Glomerular endothelial cell (primary cell): Measurements from ENCODE around the gene AGFG2. TPM values are rescaled to one million over a fixed set of nuclear protein-coding genes. Genes with fewer than 3 reads are reported as not detected.
A peak's percentile ranks its signal among the peaks of the same experiment; 100 is the strongest.
"Not testable (repeated sequence)": the region's sequence is repeated elsewhere in the genome, so short reads cannot be mapped to it uniquely, and the experiment has no call there.

Source experiments
- DNase-seq: peaks from one replicate; pipeline ENCODE4 v3.0.0-alpha.2; 2011; ENCODE audit warnings: low read depth, low spot score; ENCODE audit errors: extremely low read depth
- total RNA-seq: library from RNA; depleted of rRNA; stranded (reverse); fragments of >200 nt; gene quantifications from 2 replicates; pipeline ENCODE4 v1.2.3, GENCODE V29; 2015

Gene AGFG2
- total RNA-seq, 1 donor from 2014 or later = 37.3 TPM

DNA sequence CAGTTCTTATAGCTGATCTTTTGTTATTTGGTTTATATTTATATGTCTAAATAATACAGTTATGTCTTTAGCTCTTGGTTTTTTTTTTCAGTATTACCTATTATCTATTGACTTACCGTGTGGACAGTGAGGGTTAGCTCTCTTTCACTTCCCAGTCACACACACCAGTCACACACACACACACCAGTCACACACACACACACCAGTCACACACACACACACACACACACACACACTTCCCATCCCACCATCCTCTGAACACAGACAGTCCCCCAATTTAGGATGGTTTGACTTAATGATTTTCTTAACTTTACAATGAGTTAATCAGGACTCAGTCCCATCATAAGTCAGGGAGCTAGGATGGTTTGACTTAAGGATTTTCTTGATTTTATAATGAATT is 18.9 kb upstream of the AGFG2 start:
- DNase-seq = no peak

DNA sequence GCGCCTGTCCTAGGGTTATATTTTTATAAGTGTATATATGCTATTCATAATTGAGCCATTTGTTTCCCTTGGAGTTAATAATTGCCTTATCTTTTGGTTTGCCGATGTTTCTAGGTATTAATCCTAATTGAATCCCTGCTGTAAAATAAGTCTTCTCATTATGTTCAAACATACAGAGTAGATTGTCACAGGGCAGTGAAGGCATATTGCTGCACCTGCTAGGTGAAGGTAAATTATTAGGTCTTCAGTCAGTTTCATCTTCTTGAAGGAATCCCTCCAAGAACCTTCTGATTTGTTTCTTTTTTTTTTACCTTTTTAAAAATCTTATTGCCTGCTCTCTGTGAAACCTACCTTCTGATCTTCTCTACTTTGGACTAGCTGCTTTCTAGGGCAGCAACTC is 17.9 kb upstream of the AGFG2 start:
- DNase-seq = no peak

DNA sequence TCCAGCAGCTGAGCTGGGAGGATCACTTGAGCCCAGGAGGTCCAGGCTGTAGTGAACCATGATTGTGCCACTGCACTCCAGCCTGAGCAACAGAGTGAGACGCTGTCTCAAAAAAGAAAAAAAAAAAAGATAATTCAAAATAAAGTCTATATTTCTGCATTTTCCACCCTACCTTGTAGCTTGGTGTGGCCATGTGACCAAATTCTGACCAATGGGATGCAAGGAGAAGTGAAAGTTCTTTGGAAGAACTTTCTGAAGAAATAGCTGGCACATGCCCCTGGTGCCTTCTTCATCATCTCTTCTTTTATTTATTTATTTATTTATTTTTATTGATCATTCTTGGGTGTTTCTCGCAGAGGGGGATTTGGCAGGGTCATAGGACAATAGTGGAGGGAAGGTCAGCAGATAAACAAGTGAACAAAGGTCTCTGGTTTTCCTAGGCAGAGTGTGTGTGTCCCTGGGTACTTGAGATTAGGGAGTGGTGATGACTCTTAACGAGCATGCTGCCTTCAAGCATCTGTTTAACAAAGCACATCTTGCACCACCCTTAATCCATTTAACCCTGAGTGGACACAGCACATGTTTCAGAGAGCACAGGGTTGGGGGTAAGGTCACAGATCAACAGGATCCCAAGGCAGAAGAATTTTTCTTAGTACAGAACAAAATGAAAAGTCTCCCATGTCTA is 17.0 kb upstream of the AGFG2 start:
- DNase-seq = not testable (repeated sequence)

- not testable (repeated sequence) for DNase-seq
Measured at GRCh38 chr7:100523192-100523591, 15.8 kb upstream of the AGFG2 start.

DNA sequence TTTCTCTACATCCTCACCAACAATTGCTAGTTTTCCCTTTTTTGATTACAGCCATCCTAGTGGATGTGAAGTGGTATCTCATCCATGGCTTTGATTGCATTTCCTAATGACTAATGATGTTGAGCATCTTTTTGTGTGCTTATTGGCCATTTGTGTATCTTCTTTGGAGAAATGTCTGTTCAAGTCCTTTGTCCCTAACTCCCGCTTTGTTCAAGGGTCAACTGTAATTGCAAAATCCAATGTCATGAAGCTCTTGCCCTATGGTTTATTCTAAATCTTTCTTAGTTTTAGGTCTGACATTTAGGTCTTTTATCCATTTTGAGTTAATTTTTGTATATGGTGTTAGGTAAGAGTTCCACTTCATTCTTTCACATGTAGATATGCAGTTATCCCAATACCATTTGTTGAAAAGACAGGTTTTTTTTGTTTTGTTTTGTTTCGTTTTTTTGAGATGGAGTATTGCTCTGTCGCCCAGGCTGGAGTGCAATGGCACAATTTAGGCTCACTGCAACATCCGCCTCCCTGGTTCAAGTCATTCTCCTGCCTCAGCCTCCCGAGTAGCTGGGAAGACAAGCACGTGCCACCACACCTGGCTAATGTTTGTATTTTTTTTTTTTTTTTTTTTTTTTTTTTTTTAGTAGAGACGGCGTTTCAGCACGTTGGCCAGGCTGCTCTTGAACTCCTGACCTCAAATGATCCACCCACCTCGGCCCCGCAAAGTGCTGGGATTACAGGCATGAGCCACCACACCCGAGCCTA is 10.7 kb upstream of the AGFG2 start:
- DNase-seq = not testable (repeated sequence)

GRCh38 chr7:100532165-100533022 is 6.6 kb upstream of the AGFG2 start:
- no peak for DNase-seq

DNA sequence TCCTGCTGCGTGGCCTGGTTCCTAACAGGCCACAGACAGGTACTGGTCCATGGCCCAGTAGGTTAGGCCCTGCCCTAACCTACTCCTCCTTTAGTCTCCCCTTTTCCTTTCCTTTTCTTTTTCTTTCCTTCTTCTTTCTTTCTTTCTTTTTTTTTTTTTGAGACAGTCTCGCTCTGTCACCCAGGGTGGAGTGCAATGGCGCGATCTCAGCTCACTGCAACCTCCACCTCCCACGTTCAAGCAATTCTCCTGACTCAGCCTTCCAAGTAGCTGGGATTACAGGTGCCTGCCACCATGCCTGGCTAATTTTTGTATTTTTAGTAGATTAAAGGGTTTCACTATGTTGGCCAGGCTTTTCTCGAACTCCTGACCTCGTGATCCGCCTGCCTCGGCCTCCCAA is 3.0 kb upstream of the AGFG2 start:
- DNase-seq = not testable (repeated sequence)

DNA sequence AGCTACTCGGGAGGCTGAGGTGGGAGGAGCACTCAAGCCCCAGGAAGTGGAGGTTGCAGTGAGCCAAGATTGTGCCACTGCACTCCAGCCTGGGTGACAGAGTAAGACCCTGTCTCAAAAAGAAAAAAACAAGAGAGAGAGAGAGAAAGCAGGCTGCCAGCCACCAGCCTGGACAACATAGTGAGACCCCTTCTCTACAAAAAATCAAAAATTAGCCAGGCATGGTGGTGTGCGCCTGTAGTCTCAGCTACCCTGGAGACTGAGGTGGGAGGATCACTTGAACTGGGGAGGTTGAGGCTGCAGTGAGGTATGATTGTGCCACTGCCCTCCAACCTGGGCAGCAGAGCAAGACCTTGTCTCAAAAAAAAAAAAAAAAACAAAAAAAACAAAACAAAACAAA is 2.3 kb upstream of the AGFG2 start:
- DNase-seq = not testable (repeated sequence)

- DNase-seq = no peak
Measured at GRCh38 chr7:100538348-100538653, 702 bp upstream of the AGFG2 start.

DNA sequence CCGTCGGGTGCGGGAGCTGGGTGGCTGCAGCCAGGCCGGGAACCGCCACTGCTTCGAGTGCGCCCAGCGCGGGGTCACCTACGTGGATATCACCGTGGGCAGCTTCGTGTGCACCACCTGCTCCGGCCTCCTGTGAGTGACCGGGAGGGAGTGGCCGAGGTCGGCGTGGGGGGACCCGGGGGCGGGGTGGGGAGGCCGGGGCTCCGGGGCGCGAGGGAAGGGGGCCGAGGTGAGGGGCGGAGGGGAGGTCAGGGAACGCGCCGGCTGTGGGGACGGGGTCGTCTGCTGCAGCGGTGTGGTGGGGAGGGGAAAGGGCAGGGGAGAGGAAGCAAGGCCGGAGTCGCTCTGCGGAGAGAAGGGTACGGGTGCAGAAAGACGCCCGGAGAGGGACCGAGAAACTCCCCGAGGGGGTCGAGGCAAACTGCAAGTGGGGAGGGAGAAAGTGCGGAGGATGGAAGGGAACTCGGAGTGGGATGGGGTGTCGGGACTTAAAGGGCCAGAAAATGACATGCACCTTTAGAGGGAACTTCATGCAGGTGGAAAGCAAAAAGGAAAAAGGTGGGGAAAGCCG is 518 bp downstream of the AGFG2 start:
- no peak for DNase-seq

DNA sequence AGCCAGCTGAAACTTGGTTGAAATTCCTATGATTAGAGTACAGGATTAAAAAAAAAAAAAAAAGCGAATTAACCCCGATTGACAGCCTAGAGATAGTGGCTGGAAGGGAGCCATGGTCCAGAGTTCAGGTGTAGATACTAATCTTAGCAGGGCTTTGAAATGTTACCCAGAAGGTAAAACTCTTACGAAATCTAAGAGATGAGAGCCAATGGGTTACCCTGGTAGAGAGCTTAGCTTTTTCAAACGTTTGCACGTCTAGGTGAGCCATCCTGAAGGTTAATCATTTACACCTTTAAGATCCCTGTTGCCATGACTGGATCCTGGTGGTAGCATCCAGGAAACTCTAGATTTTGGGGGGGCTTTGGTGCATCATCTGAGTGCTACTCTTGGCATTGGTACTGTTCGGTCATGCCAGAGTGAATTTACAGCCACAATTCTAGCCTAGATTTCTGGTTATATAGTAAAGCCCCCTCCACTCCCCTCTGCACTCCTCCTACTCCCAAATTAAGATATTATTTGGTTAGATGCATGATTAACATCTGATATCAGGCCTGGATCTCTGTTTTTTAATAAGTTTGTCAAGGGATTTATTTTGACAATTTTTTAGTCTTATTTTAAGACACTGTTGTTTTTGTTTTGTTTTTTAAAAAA is 1.2 kb downstream of the AGFG2 start:
- DNase-seq = no peak

GRCh38 chr7:100541309-100541708 is 2.3 kb downstream of the AGFG2 start:
- DNase-seq = not testable (repeated sequence)

GRCh38 chr7:100543586-100543985 is 4.6 kb downstream of the AGFG2 start:
- DNase-seq = no peak

DNA sequence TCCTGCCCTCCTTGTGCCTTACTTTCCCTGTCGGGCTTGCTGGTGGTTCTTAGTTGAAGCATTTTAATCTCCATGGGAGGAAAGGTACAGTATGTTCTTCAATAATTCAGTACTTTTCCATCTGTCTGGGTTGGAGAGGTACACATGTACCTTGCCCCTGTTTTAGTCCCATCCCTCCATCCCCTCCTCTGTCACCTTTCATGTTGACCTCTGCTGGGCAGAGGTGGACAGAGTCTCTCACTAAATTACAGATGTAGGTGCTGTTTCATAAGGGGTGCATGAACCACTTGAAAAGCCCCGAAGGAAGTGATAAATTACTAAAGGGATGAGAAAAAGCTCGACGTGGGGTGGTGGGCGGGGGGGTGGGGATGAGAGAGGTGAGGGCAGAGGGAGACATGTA is 5.4 kb downstream of the AGFG2 start:
- no peak for DNase-seq

DNA sequence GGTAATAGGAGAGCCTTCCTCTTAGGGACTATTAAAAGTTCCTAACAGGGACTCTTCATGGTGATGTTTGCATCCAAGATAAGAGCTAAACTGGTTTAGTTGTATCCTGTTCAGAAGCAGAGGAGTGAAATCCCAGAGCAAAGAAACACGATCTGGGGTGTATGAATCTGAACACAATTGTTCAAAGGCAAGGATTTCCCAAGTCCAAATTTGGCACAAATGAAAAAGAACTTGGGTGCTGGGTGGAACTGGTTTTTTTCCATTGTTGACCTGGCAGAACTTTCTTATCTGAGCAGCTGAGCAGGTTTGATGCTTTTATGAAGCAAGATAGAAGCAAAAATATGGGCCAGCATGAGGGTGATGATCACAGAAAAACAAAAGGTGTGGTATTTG is 6.0 kb downstream of the AGFG2 start:
- DNase-seq = no peak

- peak; percentile 75 for DNase-seq
Measured at GRCh38 chr7:100545360-100546128, 6.5 kb downstream of the AGFG2 start.

- DNase-seq = peak; percentile 54
Measured at GRCh38 chr7:100546129-100546925, 7.3 kb downstream of the AGFG2 start.

DNA sequence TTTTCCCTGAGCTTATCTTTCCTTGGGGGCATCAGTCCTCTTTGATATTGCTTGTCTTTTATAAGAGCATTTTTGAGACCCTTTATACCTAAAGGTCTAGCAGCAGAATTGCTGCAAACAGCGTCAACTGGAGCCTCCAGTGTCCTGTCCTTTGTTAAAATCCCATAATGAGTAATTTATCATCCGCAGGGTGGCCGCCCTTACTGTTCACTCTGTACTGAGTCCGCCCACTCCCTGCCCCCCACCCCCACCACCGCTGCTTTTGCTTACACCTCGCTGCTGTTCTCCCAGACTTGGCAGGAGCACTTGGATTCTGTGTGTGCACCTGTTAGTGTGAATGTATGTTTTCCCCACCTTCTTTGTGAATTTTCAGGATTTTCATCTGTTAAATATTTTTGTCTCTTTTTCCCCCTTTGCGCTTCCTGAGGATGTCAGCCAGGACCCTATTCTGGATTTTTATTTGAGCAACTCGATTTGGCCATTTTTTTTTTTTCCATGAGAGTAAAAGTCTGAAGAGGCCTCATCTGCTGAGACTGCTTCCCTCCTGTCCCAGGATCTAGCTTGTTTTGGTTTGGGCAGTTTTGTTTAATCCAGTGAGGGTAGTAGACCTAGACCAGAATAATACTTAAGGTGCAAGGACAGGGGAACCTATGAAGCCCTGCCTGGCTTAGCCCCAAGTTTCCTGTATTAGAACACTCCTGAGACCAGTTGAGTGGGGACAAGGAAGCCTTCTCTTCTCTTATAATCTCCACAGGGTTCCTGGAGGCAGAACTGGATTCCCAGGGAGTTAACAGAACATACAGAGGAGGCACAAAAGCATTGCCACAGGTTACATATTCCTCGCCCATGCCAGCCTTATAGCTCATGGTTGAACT is 8.2 kb downstream of the AGFG2 start:
- DNase-seq = no peak
